DND-41 (cell line): ENCODE measurements around the gene SLC10A6.

Source experiments
- ATAC-seq: fragments of 200-7000 bp; cut with Tn5 transposase; 3 replicates; pipeline ENCODE4 v1.9.1; 2021; ENCODE audit warnings: low read depth; ENCODE audit not compliant: insufficient read depth
- DNase-seq: peaks from one replicate; pipeline ENCODE4 v3.0.0-alpha.2; 2020
- H2AFZ ChIP-seq: 2 replicates; pipeline ENCODE4 v1.6.0; 2012; ENCODE audit warnings: low read depth, low read length
- H3K27ac ChIP-seq: 2 replicates; pipeline ENCODE4 v1.5.1; 2012; ENCODE audit warnings: low read length, inconsistent platforms
- H3K27me3 ChIP-seq: fragments of 200-600 bp; sonication (generic); 2 replicates; pipeline ENCODE4 v1.6.0; 2012; ENCODE audit warnings: low read length, mild to moderate bottlenecking, inconsistent platforms; ENCODE audit not compliant: insufficient read depth, poor library complexity
- H3K36me3 ChIP-seq: 2 replicates; pipeline ENCODE4 v1.5.1; 2012; ENCODE audit warnings: low read length, inconsistent platforms; ENCODE audit not compliant: insufficient read depth
- H3K4me1 ChIP-seq: 2 replicates; pipeline ENCODE4 v1.5.1; 2012; ENCODE audit warnings: mild to moderate bottlenecking, low read length; ENCODE audit not compliant: insufficient read depth
- H3K4me2 ChIP-seq: 2 replicates; pipeline ENCODE4 v1.6.0; 2012; ENCODE audit warnings: mild to moderate bottlenecking, moderate library complexity, low read length, inconsistent platforms; ENCODE audit not compliant: insufficient read depth
- H3K4me3 ChIP-seq, 2 experiments: fragments of 200-600 bp in 1 of 2; shearing (Covaris generic) in 1 of 2; 2 replicates each; pipeline ENCODE4 v1.5.1; 2012 to 2016; ENCODE audit warnings: inconsistent platforms in 2 of 2, low read length in 2 of 2, mild to moderate bottlenecking in 2 of 2, low read depth in 1 of 2, moderate library complexity in 1 of 2
- H3K79me2 ChIP-seq: 2 replicates; pipeline ENCODE4 v1.6.0; 2012; ENCODE audit warnings: low read length, inconsistent platforms; ENCODE audit not compliant: insufficient read depth
- H3K9ac ChIP-seq: 2 replicates; pipeline ENCODE4 v1.6.0; 2012; ENCODE audit warnings: low read depth, mild to moderate bottlenecking, inconsistent platforms, low read length, moderate library complexity
- H3K9me3 ChIP-seq: 2 replicates; pipeline ENCODE4 v1.5.1; 2012; ENCODE audit warnings: low read length, moderate library complexity, mild to moderate bottlenecking, inconsistent platforms; ENCODE audit not compliant: insufficient read depth, severe bottlenecking
- H4K20me1 ChIP-seq: 2 replicates; pipeline ENCODE4 v1.6.0; 2012; ENCODE audit warnings: low read length; ENCODE audit not compliant: insufficient read depth
- EZH2 ChIP-seq: IDR thresholded peaks from 3 replicates; pipeline ENCODE4 v1.6.1; 2012; ENCODE audit warnings: borderline replicate concordance, low read depth, mild to moderate bottlenecking, moderate library complexity, low read length, inconsistent platforms; ENCODE audit not compliant: severe bottlenecking
- TF ChIP-seq, protein P1 (sequence below): IDR thresholded peaks from 2 replicates; pipeline ENCODE4 v1.5.1; 2012; ENCODE audit warnings: borderline replicate concordance, low read length, moderate library complexity, mild to moderate bottlenecking; ENCODE audit not compliant: poor library complexity, severe bottlenecking; ENCODE audit errors: extremely low read depth

The SLC10A6 gene

DNA sequence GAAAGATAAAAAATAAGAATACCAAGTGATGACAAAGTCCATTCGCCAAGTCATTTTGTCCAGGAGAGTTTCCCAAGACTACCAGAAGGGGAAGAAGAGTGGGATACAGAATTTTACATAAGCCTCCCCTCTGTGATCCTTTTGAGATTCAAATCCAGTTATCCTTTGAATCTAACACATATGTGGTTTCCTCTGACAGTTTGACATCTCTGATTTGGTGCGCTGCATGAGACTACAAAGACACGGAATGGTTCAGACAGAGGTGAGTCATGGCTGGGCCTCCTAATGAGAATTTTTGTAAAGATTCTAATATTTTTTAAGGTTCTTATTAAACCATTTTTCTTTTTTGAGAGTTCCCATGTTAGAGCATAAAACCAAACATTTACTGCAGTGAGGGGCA is 38.3 kb downstream of the SLC10A6 start:
- ATAC-seq (no peak), DNase-seq (no peak)
- Histone ChIP-seq H3K27me3 (peaks cover 3% of the 10 kb centered on the region), H3K9me3 (peaks cover 4% of the 10 kb centered on the region), H3K79me2 (no peaks in the 10 kb centered on the region), H3K36me3 (no peaks in the 10 kb centered on the region), H3K9ac (no peak overlapping the region), H3K4me3 (no peak overlapping the region), H3K4me1 (no peaks in the 10 kb centered on the region), H3K4me2 (no peak overlapping the region), H4K20me1 (no peaks in the 10 kb centered on the region), H2AFZ (no peak overlapping the region), H3K27ac (no peak overlapping the region)
- no peak for TF ChIP-seq EZH2
- TF ChIP-seq, protein P1, sequence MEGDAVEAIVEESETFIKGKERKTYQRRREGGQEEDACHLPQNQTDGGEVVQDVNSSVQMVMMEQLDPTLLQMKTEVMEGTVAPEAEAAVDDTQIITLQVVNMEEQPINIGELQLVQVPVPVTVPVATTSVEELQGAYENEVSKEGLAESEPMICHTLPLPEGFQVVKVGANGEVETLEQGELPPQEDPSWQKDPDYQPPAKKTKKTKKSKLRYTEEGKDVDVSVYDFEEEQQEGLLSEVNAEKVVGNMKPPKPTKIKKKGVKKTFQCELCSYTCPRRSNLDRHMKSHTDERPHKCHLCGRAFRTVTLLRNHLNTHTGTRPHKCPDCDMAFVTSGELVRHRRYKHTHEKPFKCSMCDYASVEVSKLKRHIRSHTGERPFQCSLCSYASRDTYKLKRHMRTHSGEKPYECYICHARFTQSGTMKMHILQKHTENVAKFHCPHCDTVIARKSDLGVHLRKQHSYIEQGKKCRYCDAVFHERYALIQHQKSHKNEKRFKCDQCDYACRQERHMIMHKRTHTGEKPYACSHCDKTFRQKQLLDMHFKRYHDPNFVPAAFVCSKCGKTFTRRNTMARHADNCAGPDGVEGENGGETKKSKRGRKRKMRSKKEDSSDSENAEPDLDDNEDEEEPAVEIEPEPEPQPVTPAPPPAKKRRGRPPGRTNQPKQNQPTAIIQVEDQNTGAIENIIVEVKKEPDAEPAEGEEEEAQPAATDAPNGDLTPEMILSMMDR, result no peak

DNA sequence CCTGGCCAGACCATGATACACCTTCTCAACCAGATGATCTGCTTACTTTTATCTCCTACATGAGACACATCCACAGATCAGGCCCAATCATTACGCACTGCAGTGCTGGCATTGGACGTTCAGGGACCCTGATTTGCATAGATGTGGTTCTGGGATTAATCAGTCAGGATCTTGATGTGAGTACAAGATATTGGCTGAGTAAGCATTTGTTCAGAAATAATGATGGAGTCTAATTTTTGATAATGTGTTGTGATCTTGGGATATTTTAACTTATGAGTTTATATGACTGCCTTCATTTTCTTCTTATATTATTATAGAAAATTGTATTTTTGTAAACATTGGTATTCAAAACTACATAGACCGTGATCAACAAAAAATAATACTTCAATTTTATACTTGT is 39.4 kb downstream of the SLC10A6 start:
- TF ChIP-seq, protein P1, result no peak
- no peak for TF ChIP-seq EZH2
- H3K4me1 ChIP-seq, result no peaks in the 10 kb centered on the region
- no peak overlapping the region for H3K27ac ChIP-seq
- no peak for ATAC-seq
- H4K20me1 ChIP-seq, result no peaks in the 10 kb centered on the region
- peaks cover 3% of the 10 kb centered on the region for H3K27me3 ChIP-seq
- no peak overlapping the region for H3K4me2 ChIP-seq
- H3K4me3 ChIP-seq, result no peak overlapping the region
- DNase-seq, result no peak
- H3K9me3 ChIP-seq, result no peaks in the 10 kb centered on the region
- no peak overlapping the region for H2AFZ ChIP-seq
- no peaks in the 10 kb centered on the region for H3K36me3 ChIP-seq
- no peaks in the 10 kb centered on the region for H3K79me2 ChIP-seq
- no peak overlapping the region for H3K9ac ChIP-seq

DNA sequence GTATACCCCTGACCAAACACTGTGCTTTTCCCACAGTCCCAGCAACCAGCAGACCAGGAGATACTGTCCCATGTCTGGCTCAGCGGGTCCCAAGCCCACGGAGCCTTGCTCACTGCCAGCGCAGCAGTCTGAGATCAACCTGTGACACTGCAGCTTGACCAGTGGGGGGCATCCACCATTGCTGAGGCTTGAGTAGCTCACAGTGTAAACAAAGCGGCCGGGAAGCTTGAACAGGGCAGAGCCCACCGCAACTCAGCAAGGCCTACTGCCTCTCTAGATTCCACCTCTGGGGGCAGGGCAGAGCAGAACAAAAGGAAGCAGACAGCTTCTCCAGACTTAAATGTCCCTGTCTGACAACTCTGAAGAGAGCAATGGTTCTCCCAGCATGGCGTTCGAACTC is 58.1 kb downstream of the SLC10A6 start:
- Histone ChIP-seq H3K4me3 (no peak overlapping the region), H3K4me2 (no peak overlapping the region), H3K4me1 (no peaks in the 10 kb centered on the region), H3K79me2 (no peaks in the 10 kb centered on the region), H3K36me3 (no peaks in the 10 kb centered on the region), H3K27me3 (peaks cover 4% of the 10 kb centered on the region), H4K20me1 (no peaks in the 10 kb centered on the region), H3K9me3 (no peaks in the 10 kb centered on the region), H3K27ac (no peak overlapping the region), H2AFZ (no peak overlapping the region), H3K9ac (no peak overlapping the region)
- DNase-seq (peak; percentile 6), ATAC-seq (0 out of 3 replicates have a peak, but pooled peaks have one; percentile 33)
- TF ChIP-seq, protein P1, result no peak
- TF ChIP-seq EZH2, result no peak

DNA sequence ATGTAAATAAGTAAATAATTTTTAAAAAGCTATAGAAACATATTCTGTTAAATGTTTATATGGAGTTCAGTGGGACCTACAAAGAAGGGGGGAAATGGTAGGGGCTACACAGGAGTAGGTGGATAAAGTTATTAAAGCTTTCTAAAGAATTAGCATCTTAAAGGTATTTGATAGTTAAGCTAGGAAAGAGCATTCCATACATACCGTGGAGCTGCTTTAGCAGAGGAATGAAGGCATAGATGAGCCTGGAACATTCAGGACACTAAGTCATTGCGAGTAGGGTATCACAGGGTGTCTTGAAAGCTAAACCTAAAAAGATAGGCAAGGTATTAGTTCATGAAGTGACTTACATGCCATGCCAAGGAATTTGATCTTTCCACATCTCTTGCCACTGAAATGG is 60.4 kb downstream of the SLC10A6 start:
- Histone ChIP-seq H3K4me1 (no peaks in the 10 kb centered on the region), H3K27me3 (peaks cover 4% of the 10 kb centered on the region), H3K4me2 (no peak overlapping the region), H4K20me1 (no peaks in the 10 kb centered on the region), H3K4me3 (no peak overlapping the region), H3K36me3 (no peaks in the 10 kb centered on the region), H3K9ac (no peak overlapping the region), H3K79me2 (no peaks in the 10 kb centered on the region), H2AFZ (no peak overlapping the region), H3K27ac (no peak overlapping the region), H3K9me3 (no peaks in the 10 kb centered on the region)
- TF ChIP-seq, protein P1, result no peak
- no peak for TF ChIP-seq EZH2
- DNase-seq (no peak), ATAC-seq (no peak)
